GM19467 (cell line): ENCODE results near the gene SDR9C7.
"Not testable (repeated sequence)": the region's sequence is repeated elsewhere in the genome, so short reads cannot be mapped to it uniquely, and the experiment has no call there.

Source experiments
- ATAC-seq: cut with Tn5 transposase; IDR thresholded peaks from one replicate; pipeline ENCODE4 v1.9.1; 2021; ENCODE audit warnings: mild to moderate bottlenecking, moderate library complexity; ENCODE audit not compliant: unreplicated experiment

SDR9C7 gene

GRCh38 chr12:56933826-56934625, at the start of gene SDR9C7:
SDR9C7 (minus strand) TSS chr12:56934408; CDS start chr12:56934261, 147 bp downstream.
- no peak for ATAC-seq

- ATAC-seq, result no peak
These were observed 49.2 kb upstream of the SDR9C7 start for GRCh38 chr12:56983386-56983785.

DNA sequence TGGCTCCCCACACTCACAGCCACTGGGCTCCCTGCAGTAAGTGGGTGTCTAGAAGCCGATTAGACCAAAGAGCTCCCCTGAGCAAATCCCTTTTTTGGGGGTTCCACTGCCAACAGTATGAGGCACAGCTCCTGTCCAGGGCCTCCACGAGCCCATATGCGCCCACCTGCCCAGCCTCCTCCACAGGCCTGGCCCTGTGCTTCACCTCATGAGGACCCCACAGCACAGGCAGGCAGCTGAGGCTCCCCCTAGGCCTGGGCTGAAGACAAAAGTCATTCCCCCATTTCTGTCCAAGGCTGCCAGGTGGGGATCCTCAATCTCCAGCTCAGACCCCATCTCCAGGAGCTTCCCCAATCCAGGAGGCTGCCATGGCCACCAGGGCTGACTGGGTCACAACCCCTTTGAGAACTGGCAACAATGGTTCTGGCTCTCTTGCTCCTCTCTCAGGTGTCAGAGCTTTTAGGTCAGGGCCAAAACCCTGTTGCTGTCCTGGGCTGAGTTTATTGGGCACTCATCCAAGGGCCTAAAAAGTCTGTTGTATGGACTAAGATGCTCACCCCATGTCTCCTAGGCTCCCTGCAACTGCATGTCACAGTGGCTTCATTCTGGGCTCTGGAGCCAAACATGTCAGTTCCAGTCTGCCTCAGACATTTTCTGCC, 48.5 kb upstream of the SDR9C7 start:
- ATAC-seq, result not testable (repeated sequence)

DNA sequence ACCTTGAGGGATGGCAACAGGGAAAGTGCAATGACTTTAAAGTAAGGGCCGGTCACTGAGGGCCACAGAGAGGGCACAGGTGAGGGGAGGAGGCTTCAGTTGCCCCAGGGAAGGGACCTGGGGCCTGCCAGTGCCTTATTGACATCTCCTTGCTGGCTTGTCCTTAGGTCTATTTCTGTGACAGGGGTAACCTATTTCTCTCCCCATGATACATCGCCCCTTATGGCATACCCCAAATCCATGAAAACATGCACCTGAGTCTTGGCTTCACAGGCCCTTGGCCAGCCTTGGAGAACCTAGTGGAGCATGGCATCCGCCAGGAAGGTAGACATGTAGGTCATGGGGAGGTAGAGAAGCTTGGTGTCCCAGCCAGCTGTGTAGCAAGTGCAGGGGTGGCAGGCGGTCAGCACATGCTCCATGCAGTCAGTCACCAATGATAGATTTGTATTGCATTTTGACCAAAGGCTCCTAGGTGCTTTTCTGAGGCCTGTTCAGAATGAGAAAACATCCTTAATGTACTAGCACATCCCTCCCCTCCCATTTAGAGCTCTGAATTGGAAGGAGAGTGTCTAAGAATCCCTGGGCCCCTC, 46.8 kb upstream of the SDR9C7 start:
- no peak for ATAC-seq

- no peak for ATAC-seq
These were observed 46.1 kb upstream of the SDR9C7 start for GRCh38 chr12:56980268-56980667.

DNA sequence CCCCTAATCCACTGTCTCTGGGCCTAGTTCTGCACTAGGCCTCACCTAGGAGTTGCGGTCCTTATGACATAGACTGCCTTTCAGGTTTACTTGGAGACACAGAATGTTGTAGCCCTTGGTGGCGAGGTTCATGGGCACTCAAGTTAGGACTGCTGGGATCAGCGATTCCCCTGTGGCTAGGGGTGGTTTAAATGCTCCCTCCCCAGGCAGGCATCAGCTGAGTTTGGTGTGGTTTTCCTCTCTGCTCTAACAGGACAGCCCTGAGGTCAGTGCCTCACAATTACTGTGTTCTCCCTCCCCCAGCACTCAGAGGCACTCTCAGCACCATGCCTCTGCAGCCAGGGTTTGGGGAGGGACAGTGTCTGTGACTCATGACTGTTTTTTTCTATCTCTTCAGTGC, 45.4 kb upstream of the SDR9C7 start:
- no peak for ATAC-seq

DNA sequence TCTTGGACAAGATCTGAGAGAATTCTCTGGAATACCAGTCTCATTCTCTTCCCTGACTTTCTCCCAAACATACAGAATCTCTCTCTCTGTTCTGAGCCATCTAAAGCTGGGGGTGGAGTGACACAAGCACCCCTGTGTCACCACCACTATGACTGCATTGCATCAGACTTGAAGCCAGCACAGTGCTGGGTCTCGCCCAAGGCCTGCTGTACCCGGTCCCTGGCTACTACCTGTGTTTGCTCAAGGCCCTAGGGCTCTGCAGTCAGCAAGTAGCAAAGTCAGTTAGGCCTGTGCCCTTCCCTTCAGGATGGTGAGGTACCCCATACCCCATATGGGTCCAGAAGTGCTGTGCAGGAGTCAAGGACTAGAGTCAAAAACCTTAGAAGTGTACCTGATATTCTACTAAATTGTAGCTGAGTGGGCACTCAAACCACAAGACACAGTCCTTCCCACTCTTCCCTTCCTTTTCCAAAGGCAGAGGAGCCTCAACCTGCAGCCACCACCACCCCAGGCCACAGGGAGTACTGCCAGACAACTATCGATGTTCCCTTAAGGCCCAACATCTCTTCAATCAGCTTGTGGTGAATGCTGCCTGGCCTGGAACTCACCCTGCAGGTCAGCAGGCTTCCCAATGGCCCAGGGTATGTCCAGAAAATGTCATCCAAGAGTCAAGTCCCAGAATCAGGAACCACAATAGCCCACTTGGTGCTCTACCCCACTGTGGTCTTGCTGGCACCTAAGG, 44.4 kb upstream of the SDR9C7 start:
- no peak for ATAC-seq

DNA sequence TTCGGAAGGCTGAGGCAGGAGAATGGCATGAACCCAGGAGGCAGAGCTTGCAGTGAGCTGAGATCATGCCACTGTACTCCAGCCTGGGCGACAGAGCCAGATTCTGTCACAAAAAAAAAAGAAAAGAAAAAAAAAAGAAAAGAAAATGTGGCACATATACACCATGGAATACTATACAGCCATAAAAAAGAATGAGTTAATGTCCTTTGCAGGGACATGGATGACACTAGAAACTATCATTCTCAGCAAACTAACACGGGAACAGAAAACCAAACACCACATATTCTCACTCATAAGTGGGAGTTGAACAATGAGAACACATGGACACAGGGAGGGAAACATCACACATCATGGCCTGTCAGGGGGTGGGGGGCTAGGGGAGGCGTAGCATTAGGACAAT, 43.2 kb upstream of the SDR9C7 start:
- ATAC-seq, result not testable (repeated sequence)

- not testable (repeated sequence) for ATAC-seq
These were observed 40.0 kb upstream of the SDR9C7 start for GRCh38 chr12:56974224-56974623.

GRCh38 chr12:56968910-56969309, 34.7 kb upstream of the SDR9C7 start:
- ATAC-seq, result not testable (repeated sequence)

- ATAC-seq, result not testable (repeated sequence)
These were observed 31.9 kb upstream of the SDR9C7 start for GRCh38 chr12:56965997-56966642.

GRCh38 chr12:56965124-56965523, 30.9 kb upstream of the SDR9C7 start:
- ATAC-seq, result not testable (repeated sequence)

- ATAC-seq, result not testable (repeated sequence)
These were observed 29.3 kb upstream of the SDR9C7 start for GRCh38 chr12:56963557-56963956.

DNA sequence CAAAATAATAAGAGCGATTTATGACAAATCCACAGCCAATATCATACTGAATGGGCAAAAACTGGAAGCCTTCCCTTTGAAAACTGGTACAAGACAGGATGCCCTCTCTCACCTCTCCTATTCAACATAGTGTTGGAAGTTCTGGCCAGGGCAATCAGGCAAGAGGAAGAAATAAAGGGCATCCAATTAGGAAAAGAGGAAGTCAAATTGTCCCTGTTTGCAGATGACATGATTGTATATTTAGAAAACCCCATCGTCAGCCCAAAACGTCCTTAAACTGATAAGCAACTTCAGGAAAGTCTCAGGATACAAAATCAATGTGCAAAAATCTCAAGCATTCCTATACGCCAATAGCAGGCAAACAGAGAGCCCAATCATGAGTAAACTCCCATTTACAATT, 28.0 kb upstream of the SDR9C7 start:
- ATAC-seq, result not testable (repeated sequence)

DNA sequence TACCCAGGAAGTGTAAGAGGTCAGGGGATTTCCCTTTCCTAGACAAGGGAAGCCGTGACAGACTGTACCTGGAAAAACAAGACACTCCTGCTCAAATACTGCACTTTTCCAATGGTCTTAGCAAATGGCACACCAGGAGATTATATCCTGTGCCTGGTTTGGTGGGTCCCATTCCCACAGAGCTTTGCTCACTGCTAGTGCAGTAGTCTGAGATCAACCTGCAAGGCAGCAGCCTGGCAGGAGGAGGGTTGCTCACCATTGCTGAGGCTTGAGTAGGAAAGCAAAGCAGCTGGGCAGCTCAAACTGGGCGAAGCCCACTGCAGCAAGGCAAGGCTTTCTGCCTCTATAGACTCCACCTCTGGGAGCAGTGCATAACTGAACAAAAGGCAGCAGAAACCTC, 24.2 kb upstream of the SDR9C7 start:
- ATAC-seq, result no peak

- no peak for ATAC-seq
These were observed 23.2 kb upstream of the SDR9C7 start, which contains the start of gene RDH16 for GRCh38 chr12:56957229-56958052. RDH16 (minus strand) TSS chr12:56957608; CDS start chr12:56957462, 146 bp downstream.

GRCh38 chr12:56955631-56956256, 21.5 kb upstream of the SDR9C7 start:
- ATAC-seq, result no peak

- no peak for ATAC-seq
These were observed 20.7 kb upstream of the SDR9C7 start for GRCh38 chr12:56954958-56955355.
